ENCODE measurements around the gene PJA1.

DNA sequence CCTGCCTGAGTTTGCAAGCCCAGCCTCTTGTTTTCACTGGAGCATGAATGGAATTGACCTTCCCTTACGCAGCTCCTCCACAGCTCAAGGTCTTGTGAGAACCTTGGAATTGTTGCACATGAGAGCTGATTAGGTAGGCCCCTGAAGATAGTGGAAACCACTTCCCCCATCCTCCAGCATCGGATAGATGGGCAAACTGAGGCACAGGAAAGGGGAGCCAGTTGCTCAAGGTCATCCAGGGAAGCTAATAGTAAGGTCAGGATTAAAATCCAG is 27.2 kb downstream of the PJA1 start:
- TF ChIP-seq, protein P1, sequence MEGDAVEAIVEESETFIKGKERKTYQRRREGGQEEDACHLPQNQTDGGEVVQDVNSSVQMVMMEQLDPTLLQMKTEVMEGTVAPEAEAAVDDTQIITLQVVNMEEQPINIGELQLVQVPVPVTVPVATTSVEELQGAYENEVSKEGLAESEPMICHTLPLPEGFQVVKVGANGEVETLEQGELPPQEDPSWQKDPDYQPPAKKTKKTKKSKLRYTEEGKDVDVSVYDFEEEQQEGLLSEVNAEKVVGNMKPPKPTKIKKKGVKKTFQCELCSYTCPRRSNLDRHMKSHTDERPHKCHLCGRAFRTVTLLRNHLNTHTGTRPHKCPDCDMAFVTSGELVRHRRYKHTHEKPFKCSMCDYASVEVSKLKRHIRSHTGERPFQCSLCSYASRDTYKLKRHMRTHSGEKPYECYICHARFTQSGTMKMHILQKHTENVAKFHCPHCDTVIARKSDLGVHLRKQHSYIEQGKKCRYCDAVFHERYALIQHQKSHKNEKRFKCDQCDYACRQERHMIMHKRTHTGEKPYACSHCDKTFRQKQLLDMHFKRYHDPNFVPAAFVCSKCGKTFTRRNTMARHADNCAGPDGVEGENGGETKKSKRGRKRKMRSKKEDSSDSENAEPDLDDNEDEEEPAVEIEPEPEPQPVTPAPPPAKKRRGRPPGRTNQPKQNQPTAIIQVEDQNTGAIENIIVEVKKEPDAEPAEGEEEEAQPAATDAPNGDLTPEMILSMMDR (IDR thresholded peaks at IDR 0.05; ENCODE audit: extremely low read depth in 1 of 2, insufficient read depth in 1 of 2, low read depth in 1 of 2, low read length in 2 of 2): no peak
- TF ChIP-seq POLR2AphosphoS5 (IDR thresholded peaks at IDR 0.05; ENCODE audit: insufficient read depth, low read depth, low read length) (no peak), POLR2A (IDR thresholded peaks at IDR 0.05; ENCODE audit: low read depth, low read length) (no peak), EZH2 (IDR thresholded peaks at IDR 0.05; ENCODE audit: borderline replicate concordance, low read depth, low read length, severe bottlenecking) (no peak), GATA2 (IDR thresholded peaks at IDR 0.05; ENCODE audit: insufficient read depth, insufficient read length, low read depth, low read length) (no peak), MYC (IDR thresholded peaks at IDR 0.05; ENCODE audit: low read depth, low read length) (no peak)
- TF ChIP-seq, protein P2, sequence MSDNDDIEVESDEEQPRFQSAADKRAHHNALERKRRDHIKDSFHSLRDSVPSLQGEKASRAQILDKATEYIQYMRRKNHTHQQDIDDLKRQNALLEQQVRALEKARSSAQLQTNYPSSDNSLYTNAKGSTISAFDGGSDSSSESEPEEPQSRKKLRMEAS (IDR thresholded peaks at IDR 0.05; ENCODE audit: insufficient read depth, insufficient read length): no peak
